ENCODE data around the gene POP7. TPM values are rescaled to one million over a fixed set of nuclear protein-coding genes. Genes with fewer than 3 reads are reported as not detected.

Gene POP7
- total RNA-seq, 4 donors from 2014 or later, result 31.4 to 40.6 (median 33.2) TPM

DNA sequence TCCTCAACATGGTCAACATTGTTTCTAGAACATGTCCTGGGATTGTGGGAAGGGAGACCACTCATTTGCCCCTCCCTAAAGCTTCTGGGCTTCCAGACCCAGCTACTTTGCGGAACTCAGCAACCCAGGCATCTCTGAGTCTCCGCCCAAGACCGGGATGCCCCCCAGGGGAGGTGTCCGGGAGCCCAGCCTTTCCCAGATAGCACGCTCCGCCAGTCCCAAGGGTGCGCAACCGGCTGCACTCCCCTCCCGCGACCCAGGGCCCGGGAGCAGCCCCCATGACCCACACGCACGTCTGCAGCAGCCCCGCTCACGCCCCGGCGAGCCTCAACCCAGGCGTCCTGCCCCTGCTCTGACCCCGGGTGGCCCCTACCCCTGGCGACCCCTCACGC, 14.4 kb downstream of the POP7 start, which contains the start of gene EPO:
Gene EPO, plus strand, starts transcription at position 190 of the 392 bp plus-strand sequence. CDS start 513 bp downstream, outside the sequence.
- TF ChIP-seq EP300 (IDR thresholded peaks at IDR 0.05), result no peak
- TF ChIP-seq, protein P1, sequence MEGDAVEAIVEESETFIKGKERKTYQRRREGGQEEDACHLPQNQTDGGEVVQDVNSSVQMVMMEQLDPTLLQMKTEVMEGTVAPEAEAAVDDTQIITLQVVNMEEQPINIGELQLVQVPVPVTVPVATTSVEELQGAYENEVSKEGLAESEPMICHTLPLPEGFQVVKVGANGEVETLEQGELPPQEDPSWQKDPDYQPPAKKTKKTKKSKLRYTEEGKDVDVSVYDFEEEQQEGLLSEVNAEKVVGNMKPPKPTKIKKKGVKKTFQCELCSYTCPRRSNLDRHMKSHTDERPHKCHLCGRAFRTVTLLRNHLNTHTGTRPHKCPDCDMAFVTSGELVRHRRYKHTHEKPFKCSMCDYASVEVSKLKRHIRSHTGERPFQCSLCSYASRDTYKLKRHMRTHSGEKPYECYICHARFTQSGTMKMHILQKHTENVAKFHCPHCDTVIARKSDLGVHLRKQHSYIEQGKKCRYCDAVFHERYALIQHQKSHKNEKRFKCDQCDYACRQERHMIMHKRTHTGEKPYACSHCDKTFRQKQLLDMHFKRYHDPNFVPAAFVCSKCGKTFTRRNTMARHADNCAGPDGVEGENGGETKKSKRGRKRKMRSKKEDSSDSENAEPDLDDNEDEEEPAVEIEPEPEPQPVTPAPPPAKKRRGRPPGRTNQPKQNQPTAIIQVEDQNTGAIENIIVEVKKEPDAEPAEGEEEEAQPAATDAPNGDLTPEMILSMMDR (IDR thresholded peaks at IDR 0.05), result no peak
- no peak for TF ChIP-seq POLR2AphosphoS5 (IDR thresholded peaks at IDR 0.05)
- Histone ChIP-seq H3K27ac (no peak within 1 kb of the TSS), H3K4me3 (peak within 1 kb of the TSS in 1 of 2 donors; percentile 16), H3K27me3 (peaks cover 74% of the 10 kb centered on the region), H3K9me3 (no peaks in the 10 kb centered on the region), H3K36me3 (no peaks in the 10 kb centered on the region), H3K4me1 (peaks cover 0 to 16% (median 7%) of the 10 kb centered on the region in 3 donors)
- ATAC-seq, result peak; percentile 12
- WGBS, 2 donors (ENCODE audit: low coverage in 1 of 2), result 19% methylated on average over 4 of the region's 21 CpGs; no CpG with 5 or more reads in 1 of the 2 donors

DNA sequence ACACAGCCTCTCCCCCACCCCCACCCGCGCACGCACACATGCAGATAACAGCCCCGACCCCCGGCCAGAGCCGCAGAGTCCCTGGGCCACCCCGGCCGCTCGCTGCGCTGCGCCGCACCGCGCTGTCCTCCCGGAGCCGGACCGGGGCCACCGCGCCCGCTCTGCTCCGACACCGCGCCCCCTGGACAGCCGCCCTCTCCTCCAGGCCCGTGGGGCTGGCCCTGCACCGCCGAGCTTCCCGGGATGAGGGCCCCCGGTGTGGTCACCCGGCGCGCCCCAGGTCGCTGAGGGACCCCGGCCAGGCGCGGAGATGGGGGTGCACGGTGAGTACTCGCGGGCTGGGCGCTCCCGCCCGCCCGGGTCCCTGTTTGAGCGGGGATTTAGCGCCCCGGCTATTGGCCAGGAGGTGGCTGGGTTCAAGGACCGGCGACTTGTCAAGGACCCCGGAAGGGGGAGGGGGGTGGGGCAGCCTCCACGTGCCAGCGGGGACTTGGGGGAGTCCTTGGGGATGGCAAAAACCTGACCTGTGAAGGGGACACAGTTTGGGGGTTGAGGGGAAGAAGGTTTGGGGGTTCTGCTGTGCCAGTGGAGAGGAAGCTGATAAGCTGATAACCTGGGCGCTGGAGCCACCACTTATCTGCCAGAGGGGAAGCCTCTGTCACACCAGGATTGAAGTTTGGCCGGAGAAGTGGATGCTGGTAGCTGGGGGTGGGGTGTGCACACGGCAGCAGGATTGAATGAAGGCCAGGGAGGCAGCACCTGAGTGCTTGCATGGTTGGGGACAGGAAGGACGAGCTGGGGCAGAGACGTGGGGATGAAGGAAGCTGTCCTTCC, 15.0 kb downstream of the POP7 start:
- peak; percentile 4 for ATAC-seq
- 16 to 28% methylated on average over 5 to 6 of the region's 56 CpGs for WGBS, 2 donors (ENCODE audit: low coverage in 1 of 2)
- no peaks in the 10 kb centered on the region for H3K9me3 ChIP-seq
- peaks cover 0 to 22% (median 7%) of the 10 kb centered on the region in 3 donors for H3K4me1 ChIP-seq
- TF ChIP-seq, protein P1 (IDR thresholded peaks at IDR 0.05), result no peak
- TF ChIP-seq EP300 (IDR thresholded peaks at IDR 0.05) (no peak), POLR2A (IDR thresholded peaks at IDR 0.05) (no peak), POLR2AphosphoS5 (IDR thresholded peaks at IDR 0.05) (no peak)
- H3K36me3 ChIP-seq, result no peaks in the 10 kb centered on the region
- no peak overlapping the region for H3K27ac ChIP-seq
- H3K4me3 ChIP-seq, result peak overlapping the region in 1 of 2 donors; percentile 16
- peaks cover 73% of the 10 kb centered on the region for H3K27me3 ChIP-seq

DNA sequence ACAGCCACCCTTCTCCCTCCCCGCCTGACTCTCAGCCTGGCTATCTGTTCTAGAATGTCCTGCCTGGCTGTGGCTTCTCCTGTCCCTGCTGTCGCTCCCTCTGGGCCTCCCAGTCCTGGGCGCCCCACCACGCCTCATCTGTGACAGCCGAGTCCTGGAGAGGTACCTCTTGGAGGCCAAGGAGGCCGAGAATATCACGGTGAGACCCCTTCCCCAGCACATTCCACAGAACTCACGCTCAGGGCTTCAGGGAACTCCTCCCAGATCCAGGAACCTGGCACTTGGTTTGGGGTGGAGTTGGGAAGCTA, 15.5 kb downstream of the POP7 start:
- TF ChIP-seq EP300 (IDR thresholded peaks at IDR 0.05) (no peak), POLR2A (IDR thresholded peaks at IDR 0.05) (no peak), POLR2AphosphoS5 (IDR thresholded peaks at IDR 0.05) (no peak)
- TF ChIP-seq, protein P1 (IDR thresholded peaks at IDR 0.05), result no peak
- no peak for ATAC-seq
- H3K27ac ChIP-seq, result no peak overlapping the region
- 50 to 90% methylated on average over 1 to 2 of the region's 8 CpGs for WGBS, 2 donors (ENCODE audit: low coverage in 1 of 2)
- no peaks in the 10 kb centered on the region for H3K36me3 ChIP-seq
- no peaks in the 10 kb centered on the region for H3K9me3 ChIP-seq
- H3K27me3 ChIP-seq, result peaks cover 68% of the 10 kb centered on the region
- H3K4me1 ChIP-seq, result peaks cover 0 to 25% (median 7%) of the 10 kb centered on the region in 3 donors
- H3K4me3 ChIP-seq, result no peak overlapping the region

- Histone ChIP-seq H3K4me3 (no peak overlapping the region), H3K4me1 (peaks cover 0 to 37% (median 7%) of the 10 kb centered on the region in 3 donors), H3K27me3 (peaks cover 62% of the 10 kb centered on the region), H3K9me3 (no peaks in the 10 kb centered on the region), H3K27ac (no peak overlapping the region), H3K36me3 (no peaks in the 10 kb centered on the region)
- 82% methylated on average over 7 of the region's 17 CpGs; no CpG with 5 or more reads in 1 of the 2 donors for WGBS, 2 donors (ENCODE audit: low coverage in 1 of 2)
- ATAC-seq, result no peak
- TF ChIP-seq POLR2A (IDR thresholded peaks at IDR 0.05), result no peak
- TF ChIP-seq EP300 (IDR thresholded peaks at IDR 0.05), result no peak
- TF ChIP-seq, protein P1 (IDR thresholded peaks at IDR 0.05), result no peak
- TF ChIP-seq POLR2AphosphoS5 (IDR thresholded peaks at IDR 0.05), result no peak
Measured at GRCh38 chr7:100722480-100723212, 16.7 kb downstream of the POP7 start.

Data from gastroesophageal sphincter (tissue), 4 donors.